Sigmoid colon (tissue), 7 donors: ENCODE results near the gene SMIM28. TPM values are rescaled to one million over a fixed set of nuclear protein-coding genes. Genes with fewer than 3 reads are reported as not detected.

Source experiments
- DNase-seq: peaks from one replicate; pipeline ENCODE4 v3.0.0-alpha.2; 2019
- H3K27ac ChIP-seq, 4 donors: fragments of 200-600 bp; sonication (generic); one replicate each; pipeline ENCODE4 v1.5.1; 2016 to 2019; ENCODE audit warnings: mild to moderate bottlenecking in 1 of 4
- H3K27me3 ChIP-seq, 3 donors: fragments of 200-600 bp; sonication (generic); one replicate each; pipeline ENCODE4 v1.5.1; 2019; ENCODE audit warnings: mild to moderate bottlenecking in 1 of 3
- H3K36me3 ChIP-seq, 4 donors: fragments of 200-600 bp; sonication (generic); one replicate each; pipeline ENCODE4 v1.5.1; 2016 to 2019
- H3K4me1 ChIP-seq, 4 donors: fragments of 200-600 bp; sonication (generic); one replicate each; pipeline ENCODE4 v1.5.1; 2017 to 2019
- H3K4me3 ChIP-seq, 4 donors: fragments of 200-600 bp; sonication (generic); one replicate each; pipeline ENCODE4 v1.5.1; 2017 to 2019; ENCODE audit warnings: mild to moderate bottlenecking in 2 of 4, moderate library complexity in 1 of 4
- H3K9me3 ChIP-seq, 4 donors: fragments of 200-600 bp in 3 of 4; sonication (generic) in 3 of 4; one replicate each; pipeline versions ENCODE4 v1.5.1 to v1.6.1; 2013 to 2019
- CTCF ChIP-seq, 4 experiments: fragments of 450-650 bp in 3 of 4; fragments of 200-600 bp in 1 of 4; IDR thresholded peaks; one replicate each; pipeline ENCODE4 v1.5.1; 2016 to 2019; ENCODE audit warnings: antibody characterized with exemption in 4 of 4, mild to moderate bottlenecking in 3 of 4, moderate library complexity in 2 of 4
- EP300 ChIP-seq, 4 donors: sonication (generic); formaldehyde crosslinking; IDR thresholded peaks; one replicate each; pipeline ENCODE4 v1.6.1; 2017; ENCODE audit warnings: antibody characterized with exemption in 4 of 4
- POLR2A ChIP-seq, 2 donors: fragments of 450-650 bp; IDR thresholded peaks; one replicate each; pipeline ENCODE4 v1.6.1; 2016; ENCODE audit warnings: antibody characterized with exemption in 2 of 2, mild to moderate bottlenecking in 2 of 2, moderate library complexity in 2 of 2
- POLR2AphosphoS5 ChIP-seq, 4 donors: sonication (generic); formaldehyde crosslinking; IDR thresholded peaks; one replicate each; pipeline ENCODE4 v1.6.1; 2017; ENCODE audit warnings: antibody characterized with exemption in 4 of 4
- WGBS, 2 donors: extraction: QIAGEN DNeasy Blood & Tissue Kit; methylation state at CpG; one replicate each; pipeline ENCODE4 v1.1.7; 2013; 5-methylcytosine and 5-hydroxymethylcytosine counted together
- intact Hi-C: fragments of 100-400 bp; cut with DNase I; formaldehyde crosslinking; loops from one replicate; pipeline ENCODE4 v1.15.1; 2023
- polyA plus RNA-seq, 3 donors: library from polyadenylated mRNA; stranded (reverse); fragments of 200-250 nt; gene quantifications; one replicate each; pipeline ENCODE4 v1.2.3, GENCODE V29; 2013
- total RNA-seq, 4 donors: library from RNA; depleted of rRNA; stranded (reverse); fragments of >200 nt; gene quantifications; one replicate each; pipeline ENCODE4 v1.1.0, GENCODE V29; 2016
- donor health status: healthy with polysubstance abuse.
- donor health status: Bipolar disorder and iron deficiency.
- donor health status: healthy.

The SMIM28 gene
- total and polyA plus RNA-seq, 7 donors, result 0.66 to 5.3 (median 4.6) TPM; not detected in 2

- Histone ChIP-seq H3K27ac (no peak overlapping the region), H3K36me3 (peaks cover 0 to 48% (median 17%) of the 10 kb centered on the region in 4 donors), H3K9me3 (no peaks in the 10 kb centered on the region), H3K4me1 (no peaks in the 10 kb centered on the region), H3K27me3 (no peaks in the 10 kb centered on the region), H3K4me3 (no peak overlapping the region)
- DNase-seq, result no peak
- 94 to 97% methylated on average over 4 of the region's 4 CpGs for WGBS, 2 donors
- intact Hi-C loops, result no loop called here
- TF ChIP-seq POLR2AphosphoS5 (IDR thresholded peaks at IDR 0.05) (peak in 1 of 4 donors; percentile 1), EP300 (IDR thresholded peaks at IDR 0.05) (no peak), POLR2A (IDR thresholded peaks at IDR 0.05) (no peak), CTCF (IDR thresholded peaks at IDR 0.05) (no peak)
These were observed 38.5 kb downstream of the SMIM28 start for GRCh38 chr6:138416206-138416605.

DNA sequence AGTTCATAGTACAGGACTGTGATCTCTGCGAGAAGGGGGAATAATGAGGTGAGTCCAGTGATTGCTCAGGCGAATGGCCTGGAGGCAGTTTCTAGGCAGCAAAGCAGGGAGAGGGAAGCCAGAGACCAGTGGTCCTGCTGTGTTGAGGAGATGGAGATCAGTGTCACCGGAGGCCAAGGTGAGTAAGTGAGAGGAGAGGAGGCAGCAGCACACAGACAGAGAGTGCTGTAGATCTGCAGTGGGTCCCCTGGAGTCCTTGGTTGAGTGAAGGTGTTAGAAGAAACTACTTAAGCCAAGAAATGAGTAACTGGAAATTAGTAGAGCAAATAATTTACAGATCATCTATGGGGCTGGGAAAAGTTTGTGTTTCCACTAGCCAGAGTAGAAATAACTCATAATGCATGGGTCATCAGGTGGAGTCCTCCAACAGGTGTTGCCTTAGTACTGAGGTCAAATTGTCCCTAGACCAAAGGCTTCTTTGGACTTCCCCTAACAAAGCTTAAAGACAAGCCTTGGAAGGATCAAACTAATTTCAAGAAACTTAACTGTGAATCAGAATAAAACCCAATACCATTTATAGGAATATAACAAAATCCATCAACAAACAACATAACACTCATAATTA, 39.9 kb downstream of the SMIM28 start:
- intact Hi-C loops, result no loop called here
- Histone ChIP-seq H3K27me3 (no peaks in the 10 kb centered on the region), H3K36me3 (peaks cover 0 to 34% (median 9%) of the 10 kb centered on the region in 4 donors), H3K9me3 (no peaks in the 10 kb centered on the region), H3K27ac (no peak overlapping the region), H3K4me3 (no peak overlapping the region), H3K4me1 (no peaks in the 10 kb centered on the region)
- no peak for DNase-seq
- WGBS, 2 donors, result 90 to 95% methylated on average over 3 of the region's 3 CpGs
- TF ChIP-seq POLR2A (IDR thresholded peaks at IDR 0.05) (no peak), CTCF (IDR thresholded peaks at IDR 0.05) (no peak), POLR2AphosphoS5 (IDR thresholded peaks at IDR 0.05) (no peak), EP300 (IDR thresholded peaks at IDR 0.05) (no peak)

DNA sequence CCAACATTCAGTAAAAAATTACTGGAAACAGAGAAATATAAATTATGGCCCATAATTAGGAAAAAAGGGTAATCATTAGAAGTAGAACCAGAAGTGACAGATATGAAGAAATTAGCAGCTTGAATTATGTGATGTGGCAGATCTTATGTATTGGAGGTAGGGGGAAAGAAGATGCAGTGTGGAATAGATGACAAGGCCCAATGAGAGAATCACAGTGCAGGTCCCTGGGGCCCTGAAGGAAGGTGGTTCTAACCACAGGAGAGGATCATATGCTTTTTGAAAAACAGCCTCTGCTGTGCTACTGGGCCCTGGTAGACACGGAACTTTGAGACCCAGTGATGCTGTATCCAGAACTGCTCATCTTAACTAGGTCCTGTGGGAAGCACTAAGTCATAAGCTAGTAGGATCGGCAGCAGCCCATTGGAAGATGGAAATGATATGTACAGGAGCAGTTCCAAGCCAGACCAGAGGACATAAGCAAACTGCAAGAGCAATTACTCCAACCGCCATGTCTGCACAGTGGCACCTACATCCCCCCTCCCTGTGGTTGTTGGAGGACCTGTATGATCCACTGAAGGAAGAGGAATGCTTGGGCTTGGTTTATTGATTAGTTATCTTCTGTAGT, 40.5 kb downstream of the SMIM28 start:
- no peaks in the 10 kb centered on the region for H3K9me3 ChIP-seq
- WGBS, 2 donors, result 96 to 97% methylated on average over 3 of the region's 3 CpGs
- no peak overlapping the region for H3K4me3 ChIP-seq
- peaks cover 0 to 28% (median 4%) of the 10 kb centered on the region in 4 donors for H3K36me3 ChIP-seq
- no peak for DNase-seq
- intact Hi-C loops, result no loop called here
- no peak for TF ChIP-seq CTCF (IDR thresholded peaks at IDR 0.05)
- TF ChIP-seq POLR2AphosphoS5 (IDR thresholded peaks at IDR 0.05), result no peak
- TF ChIP-seq POLR2A (IDR thresholded peaks at IDR 0.05), result no peak
- no peak for TF ChIP-seq EP300 (IDR thresholded peaks at IDR 0.05)
- no peaks in the 10 kb centered on the region for H3K27me3 ChIP-seq
- no peak overlapping the region for H3K27ac ChIP-seq
- no peaks in the 10 kb centered on the region for H3K4me1 ChIP-seq

- Histone ChIP-seq H3K27ac (no peak overlapping the region), H3K4me1 (no peaks in the 10 kb centered on the region), H3K4me3 (no peak overlapping the region), H3K9me3 (no peaks in the 10 kb centered on the region), H3K27me3 (no peaks in the 10 kb centered on the region), H3K36me3 (peaks cover 0 to 19% (median 4%) of the 10 kb centered on the region in 4 donors)
- TF ChIP-seq CTCF (IDR thresholded peaks at IDR 0.05) (no peak), POLR2A (IDR thresholded peaks at IDR 0.05) (no peak), POLR2AphosphoS5 (IDR thresholded peaks at IDR 0.05) (no peak), EP300 (IDR thresholded peaks at IDR 0.05) (no peak)
- DNase-seq, result no peak
- intact Hi-C loops, result no loop called here
- WGBS, 2 donors, result 96 to 98% methylated on average over 3 of the region's 3 CpGs
These were observed 42.1 kb downstream of the SMIM28 start for GRCh38 chr6:138419766-138420165.
